Stimulated activated naive B cell treated with anti-CD40 and anti-IgM and Interleukin-4, amounts not matched to agents 10 μg/mL and 1 μg/mL and 100 μg/mL, for 72 hours (primary cell): ENCODE results near the gene GSTT2B.
"Not testable (repeated sequence)": the region's sequence is repeated elsewhere in the genome, so short reads cannot be mapped to it uniquely, and the experiment has no call there.

ENCODE experiments used
- ATAC-seq, 2 donors: fragments of 150-1000 bp; cut with Tn5 transposase; replicated peaks; 2 replicates each; pipeline ENCODE4 v1.10.0; 2021; ENCODE audit warnings: moderate library complexity in 1 of 2
- DNase-seq: peaks from one replicate; pipeline ENCODE4 v3.0.0; 2021
- H3K27ac Mint-ChIP-seq: one replicate; pipeline ENCODE4 v1.8.0; 2022; ENCODE audit warnings: mild to moderate bottlenecking, mixed read lengths
- H3K27me3 Mint-ChIP-seq, 2 donors: one replicate each; pipeline ENCODE4 v1.8.0; 2022; ENCODE audit warnings: mixed read lengths in 2 of 2
- H3K36me3 Mint-ChIP-seq, 2 donors: one replicate each; pipeline ENCODE4 v1.8.0; 2022; ENCODE audit warnings: mixed read lengths in 2 of 2, mild to moderate bottlenecking in 1 of 2
- H3K4me1 Mint-ChIP-seq, 2 donors: one replicate each; pipeline ENCODE4 v1.8.0; 2022; ENCODE audit warnings: mixed read lengths in 2 of 2, mild to moderate bottlenecking in 1 of 2
- H3K4me3 Mint-ChIP-seq, 2 donors: one replicate each; pipeline ENCODE4 v1.8.0; 2022; ENCODE audit warnings: mild to moderate bottlenecking in 2 of 2, mixed read lengths in 2 of 2, moderate library complexity in 1 of 2
- H3K9me3 Mint-ChIP-seq, 2 donors: one replicate each; pipeline ENCODE4 v1.8.0; 2022; ENCODE audit warnings: mixed read lengths in 2 of 2, mild to moderate bottlenecking in 1 of 2

GSTT2B gene

GRCh38 chr22:23910496-23911190, 50.4 kb downstream of the GSTT2B start:
- Mint-ChIP-seq H3K4me3 (no peak overlapping the region), H3K9me3 (no peaks in the 10 kb centered on the region), H3K27ac (no peak overlapping the region), H3K27me3 (no peaks in the 10 kb centered on the region), H3K4me1 (peaks cover 19 to 41% of the 10 kb centered on the region in 2 donors), H3K36me3 (peaks cover 11 to 19% of the 10 kb centered on the region in 2 donors)
- ATAC-seq (no peak), DNase-seq (no peak)

DNA sequence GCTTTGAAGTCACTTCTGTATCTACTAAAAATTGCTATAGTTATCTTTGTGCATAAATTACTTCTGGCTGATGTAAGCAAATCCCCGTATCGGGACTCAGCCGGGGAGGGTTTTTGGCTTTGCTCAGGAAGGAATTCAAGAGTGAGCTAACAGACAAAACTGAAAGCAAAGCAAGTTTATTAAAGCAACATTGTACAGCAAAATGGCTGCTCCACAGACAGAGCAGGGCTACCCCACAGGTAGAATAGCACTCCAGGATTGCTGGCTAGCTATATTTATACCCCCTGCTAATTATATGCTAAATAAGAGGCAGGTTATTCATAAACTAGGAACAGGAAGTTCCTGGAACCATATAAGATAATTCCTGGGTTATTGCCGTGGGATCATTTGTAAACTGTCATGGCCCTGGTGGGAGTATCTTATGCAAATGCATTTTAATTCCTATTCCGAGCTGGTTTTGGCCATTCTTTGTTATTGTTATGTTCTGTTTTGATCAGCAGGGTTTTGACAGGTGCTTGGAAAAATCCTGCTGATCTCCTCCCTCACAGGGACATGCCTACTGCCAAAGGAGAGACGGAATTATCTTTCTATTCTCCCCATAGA, 51.6 kb downstream of the GSTT2B start:
- peaks cover 8 to 41% of the 10 kb centered on the region in 2 donors for H3K4me1 Mint-ChIP-seq
- H3K27ac Mint-ChIP-seq = no peak overlapping the region
- no peaks in the 10 kb centered on the region for H3K9me3 Mint-ChIP-seq
- H3K36me3 Mint-ChIP-seq = peaks cover 11 to 19% of the 10 kb centered on the region in 2 donors
- H3K4me3 Mint-ChIP-seq = no peak overlapping the region
- H3K27me3 Mint-ChIP-seq = no peaks in the 10 kb centered on the region
- DNase-seq (no peak), ATAC-seq (no peak)

DNA sequence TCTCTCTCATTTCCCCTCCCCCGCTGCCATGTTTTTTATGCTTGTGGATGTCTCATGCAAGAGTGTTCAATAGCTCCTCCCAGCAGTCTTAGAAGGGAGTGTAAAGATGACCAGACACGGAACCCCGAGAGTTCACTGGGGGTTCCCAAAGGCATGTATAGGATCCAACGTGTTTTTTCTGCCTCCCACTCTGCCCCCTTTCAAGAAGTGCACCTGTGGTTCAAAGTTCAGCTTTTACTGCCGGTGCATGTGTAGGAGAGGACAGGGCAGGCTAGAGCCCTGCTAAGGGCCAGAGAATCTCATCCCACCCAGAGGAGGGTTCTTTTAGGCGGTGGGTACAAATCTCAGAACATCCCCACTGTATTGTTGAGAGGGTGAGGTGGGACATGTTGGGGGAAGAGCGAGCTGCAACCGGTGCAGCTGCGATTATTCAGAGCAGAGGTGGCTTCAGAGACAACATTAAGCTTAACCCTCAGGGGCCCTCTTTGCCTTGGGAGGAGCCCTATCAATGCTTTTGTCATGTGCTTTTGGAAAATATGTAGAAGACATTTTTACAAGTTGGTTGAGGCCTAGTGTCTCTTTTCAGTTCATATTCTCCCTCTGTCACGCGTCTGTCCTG, 52.3 kb downstream of the GSTT2B start:
- DNase-seq (no peak), ATAC-seq (no peak)
- Mint-ChIP-seq H3K27ac (no peak overlapping the region), H3K27me3 (no peaks in the 10 kb centered on the region), H3K4me3 (peak overlapping the region in 1 of 2 donors; percentile 19), H3K36me3 (peaks cover 11 to 22% of the 10 kb centered on the region in 2 donors), H3K4me1 (peaks cover 7 to 42% of the 10 kb centered on the region in 2 donors), H3K9me3 (no peaks in the 10 kb centered on the region)

DNA sequence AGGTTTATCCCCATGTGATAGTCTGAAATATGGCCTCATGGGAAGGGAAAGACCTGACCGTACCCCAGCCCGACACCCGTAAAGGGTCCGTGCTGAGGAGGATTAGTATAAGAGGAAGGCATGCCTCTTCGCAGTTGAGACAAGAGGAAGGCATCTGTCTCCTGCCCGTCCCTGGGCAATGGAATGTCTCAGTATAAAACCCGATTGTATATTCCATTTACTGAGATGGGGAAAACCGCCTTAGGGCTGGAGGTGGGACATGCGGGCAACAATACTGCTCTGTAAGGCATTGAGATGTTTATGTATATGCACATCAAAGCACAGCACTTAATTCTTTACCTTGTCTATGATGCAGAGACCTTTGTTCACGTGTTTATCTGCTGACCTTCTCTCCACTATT, 53.6 kb downstream of the GSTT2B start:
- not testable (repeated sequence) for DNase-seq, H3K9me3 Mint-ChIP-seq, H3K27ac Mint-ChIP-seq, ATAC-seq, H3K4me3 Mint-ChIP-seq, H3K27me3 Mint-ChIP-seq
- peaks cover 9 to 22% of the 10 kb centered on the region in 2 donors for H3K36me3 Mint-ChIP-seq
- H3K4me1 Mint-ChIP-seq = peaks cover 2 to 32% of the 10 kb centered on the region in 2 donors
